Stomach (tissue), 9 donors: ENCODE measurements around the gene ERI3. TPM values are rescaled to one million over a fixed set of nuclear protein-coding genes. Genes with fewer than 3 reads are reported as not detected.

Experiments used
- DNase-seq, 2 donors: peaks; one replicate each; pipeline versions ENCODE4 v3.0.0 to v3.0.0-alpha.2; 2013 to 2019
- H3K27ac ChIP-seq, 5 donors: fragments of 200-600 bp in 4 of 5; sonication (generic) in 4 of 5; one replicate each; pipeline ENCODE4 v1.5.1; 2013 to 2019; ENCODE audit warnings: mild to moderate bottlenecking in 1 of 5, moderate library complexity in 1 of 5
- H3K27me3 ChIP-seq, 3 donors: fragments of 200-600 bp; sonication (generic); one replicate each; pipeline ENCODE4 v1.5.1; 2017 to 2019; ENCODE audit warnings: mixed run types in 1 of 3
- H3K36me3 ChIP-seq, 4 donors: fragments of 200-600 bp; sonication (generic); 1 replicate in 3 of 4; 2 replicates in 1 of 4; pipeline ENCODE4 v1.5.1; 2016 to 2019
- H3K4me1 ChIP-seq, 4 donors: fragments of 200-600 bp; sonication (generic); one replicate each; pipeline ENCODE4 v1.5.1; 2016 to 2019
- H3K4me3 ChIP-seq, 4 donors: fragments of 200-600 bp; sonication (generic) in 3 of 4; one replicate each; pipeline ENCODE4 v1.5.1; 2016 to 2019; ENCODE audit warnings: mild to moderate bottlenecking in 1 of 4
- H3K9me3 ChIP-seq, 4 donors: fragments of 200-600 bp; sonication (generic); one replicate each; pipeline ENCODE4 v1.5.1; 2016 to 2019
- POLR2A ChIP-seq, 4 donors: fragments of 450-650 bp; IDR thresholded peaks; one replicate each; pipeline ENCODE4 v1.6.1; 2016; ENCODE audit warnings: antibody characterized with exemption in 4 of 4, control low read depth in 2 of 4, mild to moderate bottlenecking in 1 of 4, moderate library complexity in 1 of 4
- POLR2AphosphoS5 ChIP-seq, 3 donors: sonication (generic); formaldehyde crosslinking; IDR thresholded peaks; one replicate each; pipeline ENCODE4 v1.6.1; 2016; ENCODE audit warnings: antibody characterized with exemption in 3 of 3
- WGBS, 5 donors: extraction: QIAGEN DNeasy Blood & Tissue Kit in 3 of 5; methylation state at CpG; one replicate each; pipeline versions ENCODE4 v1.1.5 to v1.1.7; 2013 to 2018; 5-methylcytosine and 5-hydroxymethylcytosine counted together
- intact Hi-C: fragments of 100-400 bp; cut with DNase I; formaldehyde crosslinking; loops from one replicate; pipeline ENCODE4 v1.15.1; 2023; ENCODE audit warnings: low total_unique reads
- polyA plus RNA-seq, 3 donors: library from polyadenylated mRNA; stranded (reverse); fragments of 200-250 nt; gene quantifications; one replicate each; pipeline ENCODE4 v1.2.3, GENCODE V29; 2013
- small RNA-seq, 4 donors: library from RNA; depleted of rRNA; stranded (forward); fragments of <200 nt; gene quantifications; one replicate each; pipeline ENCODE3, GENCODE V24; 2016
- total RNA-seq, 5 donors: library from RNA; depleted of rRNA; stranded (reverse); fragments of >200 nt; gene quantifications; one replicate each; pipeline versions ENCODE4 v1.1.0 to v1.2.3, GENCODE V29; 2014 to 2016
- TF ChIP-seq, protein P1 (sequence below), 7 experiments: fragments of 450-650 bp in 4 of 7; fragments of 200-600 bp in 3 of 7; sonication (generic) in 3 of 7; IDR thresholded peaks; one replicate each; pipeline ENCODE4 v1.5.1; 2016 to 2019; ENCODE audit warnings: antibody characterized with exemption in 7 of 7, control low read depth in 2 of 7, mild to moderate bottlenecking in 1 of 7
- donor health status: healthy with polysubstance abuse.
- donor health status: Bipolar disorder and iron deficiency.
- donor health status: healthy.

Gene ERI3
- total and polyA plus RNA-seq, 8 donors, result 18.7 to 110 (median 30.1) TPM

DNA sequence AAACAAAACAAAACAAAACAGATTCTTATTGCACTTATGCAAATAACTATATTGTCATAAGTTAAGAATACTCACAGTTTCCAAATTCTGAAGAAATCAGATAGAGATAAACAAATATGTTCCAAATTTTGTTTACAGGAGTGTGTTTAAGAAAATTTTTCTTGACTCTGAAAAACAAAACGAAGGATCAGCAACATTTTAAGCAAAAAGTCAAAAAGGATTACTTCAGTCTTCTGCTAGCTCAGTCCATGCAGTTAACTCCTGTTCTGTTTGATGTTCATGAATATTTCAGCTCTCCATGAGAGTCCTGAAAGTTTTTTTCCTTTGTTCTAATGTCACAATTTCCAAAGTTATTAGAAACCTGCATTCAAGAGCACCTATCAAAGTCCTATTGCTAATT, 180.4 kb downstream of the ERI3 start:
- Histone ChIP-seq H3K4me3 (no peak overlapping the region), H3K27me3 (peaks cover 0 to 11% (median 0%) of the 10 kb centered on the region in 3 donors), H3K36me3 (no peaks in the 10 kb centered on the region), H3K9me3 (peaks cover 0 to 10% (median 2%) of the 10 kb centered on the region in 4 donors), H3K27ac (no peak overlapping the region), H3K4me1 (no peaks in the 10 kb centered on the region)
- WGBS, 5 donors, result 56 to 75% (median 68%) methylated on average over 1 of the region's 1 CpG
- no peak for DNase-seq
- intact Hi-C loops, result no loop called here
- TF ChIP-seq POLR2A (IDR thresholded peaks at IDR 0.05), result no peak
- TF ChIP-seq, protein P1, sequence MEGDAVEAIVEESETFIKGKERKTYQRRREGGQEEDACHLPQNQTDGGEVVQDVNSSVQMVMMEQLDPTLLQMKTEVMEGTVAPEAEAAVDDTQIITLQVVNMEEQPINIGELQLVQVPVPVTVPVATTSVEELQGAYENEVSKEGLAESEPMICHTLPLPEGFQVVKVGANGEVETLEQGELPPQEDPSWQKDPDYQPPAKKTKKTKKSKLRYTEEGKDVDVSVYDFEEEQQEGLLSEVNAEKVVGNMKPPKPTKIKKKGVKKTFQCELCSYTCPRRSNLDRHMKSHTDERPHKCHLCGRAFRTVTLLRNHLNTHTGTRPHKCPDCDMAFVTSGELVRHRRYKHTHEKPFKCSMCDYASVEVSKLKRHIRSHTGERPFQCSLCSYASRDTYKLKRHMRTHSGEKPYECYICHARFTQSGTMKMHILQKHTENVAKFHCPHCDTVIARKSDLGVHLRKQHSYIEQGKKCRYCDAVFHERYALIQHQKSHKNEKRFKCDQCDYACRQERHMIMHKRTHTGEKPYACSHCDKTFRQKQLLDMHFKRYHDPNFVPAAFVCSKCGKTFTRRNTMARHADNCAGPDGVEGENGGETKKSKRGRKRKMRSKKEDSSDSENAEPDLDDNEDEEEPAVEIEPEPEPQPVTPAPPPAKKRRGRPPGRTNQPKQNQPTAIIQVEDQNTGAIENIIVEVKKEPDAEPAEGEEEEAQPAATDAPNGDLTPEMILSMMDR (IDR thresholded peaks at IDR 0.05), result no peak
- no peak for TF ChIP-seq POLR2AphosphoS5 (IDR thresholded peaks at IDR 0.05)

Small RNAs within 50 kb of the gene (small RNA-seq; reads per million reads assigned to genes)
- gene AL035417.1, result 0 reads per million in 4 donors
- gene RNU6-369P, result 0 reads per million in 4 donors

Other genes with a start within 250 kb of the ERI3 start
- gene KLF17, start 236.4 kb downstream of the ERI3 start, total RNA-seq, result not detected
- gene KLF17, start 236.4 kb downstream of the ERI3 start, polyA plus RNA-seq, result under 1 TPM in 1 of 3 donors, not detected in 2; 0.25 TPM
- gene KLF18, start 213.6 kb downstream of the ERI3 start, total RNA-seq, result not detected
- gene KLF18, start 213.6 kb downstream of the ERI3 start, polyA plus RNA-seq, result not detected
- 100 to 1,000 TPM in 1 of 5 donors, 10 to 100 TPM in 4; 29.7 to 141 (median 90.6) TPM for gene DMAP1, start 141.8 kb downstream of the ERI3 start, total RNA-seq
- gene DMAP1, start 141.8 kb downstream of the ERI3 start, polyA plus RNA-seq, result 10 to 100 TPM; 35.2 to 65.1 (median 49.7) TPM
- 100 to 1,000 TPM in 1 of 5 donors, 10 to 100 TPM in 4; 21.0 to 207 (median 48.7) TPM for gene RNF220, start 50.0 kb upstream of the ERI3 start, total RNA-seq
- gene RNF220, start 50.0 kb upstream of the ERI3 start, polyA plus RNA-seq, result 10 to 100 TPM; 41.9 to 49.3 (median 45.6) TPM